HG03095 (cell line): ENCODE results near the gene MDM4.

Experiments
- ATAC-seq: cut with Tn5 transposase; IDR thresholded peaks from one replicate; pipeline ENCODE4 v1.9.1; 2021; ENCODE audit warnings: moderate library complexity; ENCODE audit not compliant: unreplicated experiment

Gene MDM4

GRCh38 chr1:204602871-204603542, 86.8 kb downstream of the MDM4 start:
- no peak for ATAC-seq

- no peak for ATAC-seq
Measured at GRCh38 chr1:204605791-204606190, 89.6 kb downstream of the MDM4 start.
